Measurements from ENCODE around the gene LIN28B.

DNA sequence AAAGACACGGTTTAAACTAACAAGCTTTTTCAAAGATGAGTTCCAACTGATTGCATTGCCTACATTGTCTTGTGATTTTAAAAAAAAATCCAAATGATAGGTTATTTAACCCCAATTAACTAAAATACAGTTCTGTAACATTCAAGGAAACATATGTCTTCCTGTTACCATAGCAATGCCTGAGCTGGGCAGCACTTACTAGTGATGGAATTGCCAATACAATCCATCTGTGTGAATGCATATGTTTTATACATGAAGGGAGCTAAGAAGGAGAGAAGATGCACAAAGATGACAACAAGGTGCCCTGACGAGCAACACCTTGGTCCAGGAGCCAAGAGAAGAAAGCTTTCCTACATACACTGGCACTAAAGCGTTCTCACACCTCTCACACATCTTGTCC is 154.2 kb downstream of the LIN28B start:
- TF ChIP-seq CTCF (IDR thresholded peaks at IDR 0.05) (no peak), POLR2A (IDR thresholded peaks at IDR 0.05) (no peak)
